HT-29 (cell line): ENCODE results near the gene CRHR2. TPM values are rescaled to one million over a fixed set of nuclear protein-coding genes. Genes with fewer than 3 reads are reported as not detected.

Experiments
- DNase-seq: peaks from one replicate; pipeline ENCODE4 v3.0.0-alpha.2; 2015; ENCODE audit warnings: low spot score
- total RNA-seq: library from RNA; depleted of rRNA; stranded (reverse); fragments of >200 nt; shearing (Covaris generic); gene quantifications from 2 replicates; pipeline ENCODE4 v1.2.3, GENCODE V29; 2014

Gene CRHR2
- total RNA-seq, 1 experiment from 2014 or later = not detected

DNA sequence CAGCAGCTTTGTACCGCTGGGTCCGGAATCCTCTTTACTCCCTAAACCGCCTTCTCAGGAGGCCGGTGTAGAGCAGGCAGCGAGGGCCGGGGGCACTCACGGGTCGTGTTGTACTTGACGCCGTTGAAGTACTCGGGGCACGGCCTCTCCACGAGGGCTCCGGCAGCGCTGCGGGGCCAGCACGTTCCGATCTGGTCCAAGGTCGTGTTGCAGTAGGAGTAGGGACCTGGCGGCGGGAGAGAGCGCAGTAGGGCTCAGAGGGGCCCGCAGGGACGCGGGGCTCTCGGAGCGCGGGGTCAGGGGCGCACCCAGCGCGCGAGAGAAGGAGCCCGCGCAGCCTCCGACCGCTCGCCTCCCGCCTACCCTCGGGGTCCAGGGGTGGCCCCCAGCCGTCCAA, 443 bp downstream of the CRHR2 start:
- DNase-seq = no peak

DNA sequence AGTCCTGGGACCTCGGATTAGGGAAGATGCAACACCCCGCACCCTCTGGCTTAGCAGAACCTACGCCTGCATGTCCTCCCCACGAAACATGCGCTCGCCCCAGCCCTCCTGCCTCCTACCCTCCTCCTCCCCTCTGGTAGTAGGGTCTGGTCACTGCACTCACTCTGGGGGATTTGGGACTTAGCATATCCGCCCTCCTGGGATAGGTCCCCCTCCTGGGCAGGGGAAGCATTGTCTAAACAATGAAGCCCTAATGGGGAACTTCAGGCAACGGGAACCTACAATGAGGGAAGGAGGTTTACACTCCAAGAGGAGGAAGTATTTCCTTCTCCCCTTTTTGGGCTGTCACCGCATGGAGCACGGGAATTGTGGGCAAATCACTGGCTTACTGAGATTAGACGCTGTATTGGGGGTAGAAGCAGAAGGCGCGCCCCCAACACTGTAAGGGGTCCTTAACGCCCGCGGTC, 892 bp downstream of the CRHR2 start:
- DNase-seq = no peak

DNA sequence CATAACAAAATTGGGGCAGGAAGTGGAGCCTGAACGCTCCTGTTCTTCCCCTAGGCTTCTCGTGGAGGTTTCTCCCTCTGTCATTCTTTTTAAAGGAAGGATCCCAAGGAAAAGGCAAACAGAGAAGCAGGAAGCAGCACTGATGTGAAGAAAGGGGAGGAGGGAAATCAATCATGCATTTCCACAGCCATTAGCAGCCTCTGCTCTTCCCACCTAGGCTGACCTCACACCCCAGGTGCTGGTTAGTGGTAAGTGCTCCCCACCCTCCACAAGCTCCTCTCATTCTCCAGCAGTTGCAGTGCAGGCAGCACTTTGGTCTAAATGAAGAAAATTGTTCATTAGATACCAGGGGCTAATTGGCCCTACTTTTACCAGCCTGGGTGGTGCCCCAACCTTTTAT, 2.6 kb downstream of the CRHR2 start:
- DNase-seq = no peak

DNA sequence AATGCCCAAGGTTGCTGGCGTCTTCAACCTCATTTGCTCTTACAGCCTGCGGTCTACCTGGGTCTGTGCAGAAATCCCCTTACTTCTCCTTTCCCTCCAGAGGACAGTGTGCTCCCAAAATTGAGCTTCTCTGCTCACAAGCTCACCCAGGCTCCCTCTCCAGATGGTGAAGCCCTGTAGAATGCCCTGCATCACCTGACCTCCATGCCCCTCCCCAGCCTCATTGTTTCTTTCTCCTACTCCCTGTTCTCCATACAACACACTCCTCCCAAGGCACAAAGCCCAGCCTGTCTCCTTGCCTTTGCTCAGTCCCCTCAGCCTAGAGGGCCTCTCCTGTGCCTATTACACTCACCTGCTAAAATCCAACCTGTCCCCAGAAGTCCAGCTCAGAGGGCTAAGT, 3.5 kb downstream of the CRHR2 start:
- no peak for DNase-seq

DNA sequence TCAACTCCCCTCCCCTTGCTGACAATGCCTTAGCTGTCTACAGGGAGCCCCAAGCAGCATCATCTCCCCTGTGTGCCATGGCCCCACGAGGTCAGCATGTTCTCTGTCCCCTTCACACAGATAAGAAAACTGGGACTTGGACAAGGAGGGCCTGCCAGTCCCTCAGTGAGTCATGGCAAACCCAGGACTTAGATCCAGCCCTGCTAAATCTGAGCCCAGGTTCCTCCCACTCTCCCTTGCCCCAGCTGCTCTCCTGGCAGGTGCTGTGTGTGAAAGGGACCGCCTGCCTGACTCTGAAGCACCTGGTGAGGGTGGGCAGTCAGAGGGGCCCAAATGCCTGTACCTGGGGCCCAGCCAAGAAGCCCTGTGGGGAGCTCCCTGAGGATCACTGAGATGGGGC, 7.4 kb downstream of the CRHR2 start:
- DNase-seq = no peak

DNA sequence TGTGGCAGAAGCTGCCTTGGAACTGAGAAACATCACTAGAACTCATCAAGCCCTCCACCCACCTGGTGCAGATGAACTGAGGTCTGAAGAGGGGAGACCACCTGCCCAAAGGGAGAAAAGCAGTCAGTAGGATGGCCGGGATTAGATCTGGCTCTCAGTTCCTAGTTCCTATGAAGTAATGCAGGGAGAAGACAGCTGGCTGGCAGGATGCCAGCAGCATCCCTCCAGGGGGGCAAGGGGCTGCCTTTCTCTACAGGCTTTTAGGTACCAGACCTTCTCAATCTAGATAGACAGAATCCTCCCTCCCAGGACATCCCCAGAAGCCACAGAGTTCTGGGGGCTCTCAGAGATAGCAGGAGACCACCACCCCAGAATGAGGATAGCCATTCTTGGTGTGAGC, 7.8 kb downstream of the CRHR2 start:
- DNase-seq = no peak

DNA sequence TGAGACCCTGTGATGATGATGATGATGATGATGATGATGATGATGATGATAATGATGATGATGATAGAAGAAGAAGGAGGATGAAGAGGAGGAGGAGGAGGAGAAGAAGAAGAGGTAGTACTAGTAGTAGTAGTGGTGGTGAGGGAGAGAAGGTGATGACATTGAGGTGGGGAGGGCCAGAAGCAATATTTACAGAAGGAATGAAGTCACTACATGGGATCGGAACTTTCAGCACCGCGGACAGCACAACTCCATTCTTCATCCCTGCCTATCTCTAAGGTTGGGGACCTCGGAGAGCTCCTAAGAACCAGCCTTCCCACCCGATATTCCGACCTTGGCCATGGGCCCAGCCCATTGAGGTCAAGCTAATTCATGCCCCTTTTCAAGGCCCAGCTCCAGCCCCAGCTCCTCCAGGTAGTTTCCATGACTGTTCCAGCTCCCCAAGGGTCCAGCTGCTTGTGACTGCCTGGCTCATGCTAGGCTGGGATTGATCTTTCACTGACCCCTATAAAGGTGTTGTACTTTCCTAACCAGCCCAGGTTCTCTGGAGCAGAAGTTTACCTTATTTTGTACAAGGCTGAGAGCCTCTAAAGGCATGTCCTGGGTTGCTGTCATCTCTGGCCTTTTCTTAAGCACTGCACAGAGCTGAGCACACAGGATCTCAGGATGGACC, 10.3 kb downstream of the CRHR2 start:
- peak; percentile 87 for DNase-seq

DNA sequence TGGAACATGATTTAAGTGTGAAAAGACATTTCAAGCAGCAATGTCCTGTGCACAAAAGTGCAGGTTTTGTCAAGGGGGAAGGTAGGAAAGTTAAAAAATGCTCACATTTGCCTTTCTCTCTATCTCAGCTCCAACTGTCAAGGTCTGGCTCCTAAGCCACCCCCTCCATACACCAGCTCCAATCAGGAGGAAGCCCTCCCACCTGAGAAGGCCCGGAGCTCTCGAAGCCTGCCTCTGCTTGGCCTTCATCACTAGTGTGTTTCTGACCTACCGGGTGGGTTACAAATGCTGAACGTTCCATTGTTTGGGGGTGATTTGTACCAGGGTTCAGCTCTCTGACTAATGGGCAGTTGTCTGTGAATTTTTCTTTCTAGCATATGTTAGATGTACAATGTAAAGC, 14.2 kb downstream of the CRHR2 start:
- no peak for DNase-seq

DNA sequence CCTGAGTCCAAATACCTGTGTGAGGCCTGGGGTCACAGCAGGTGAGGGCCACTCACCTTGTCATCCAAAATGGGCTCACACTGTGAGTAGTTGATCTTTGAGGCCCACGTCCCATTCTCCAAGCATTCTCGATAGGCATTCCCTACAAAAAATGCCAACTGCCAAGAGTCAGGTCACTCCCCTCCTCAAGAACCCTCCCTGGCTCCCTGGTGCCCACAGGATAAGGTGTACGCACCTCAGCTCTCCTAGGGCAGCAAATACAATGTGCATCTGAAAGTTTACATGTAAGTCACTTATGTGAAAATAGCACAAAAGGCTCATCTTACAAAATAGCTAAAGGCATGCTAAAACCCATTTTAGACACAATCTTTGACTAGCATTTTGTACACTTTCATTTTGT, 15.1 kb downstream of the CRHR2 start:
- no peak for DNase-seq

DNA sequence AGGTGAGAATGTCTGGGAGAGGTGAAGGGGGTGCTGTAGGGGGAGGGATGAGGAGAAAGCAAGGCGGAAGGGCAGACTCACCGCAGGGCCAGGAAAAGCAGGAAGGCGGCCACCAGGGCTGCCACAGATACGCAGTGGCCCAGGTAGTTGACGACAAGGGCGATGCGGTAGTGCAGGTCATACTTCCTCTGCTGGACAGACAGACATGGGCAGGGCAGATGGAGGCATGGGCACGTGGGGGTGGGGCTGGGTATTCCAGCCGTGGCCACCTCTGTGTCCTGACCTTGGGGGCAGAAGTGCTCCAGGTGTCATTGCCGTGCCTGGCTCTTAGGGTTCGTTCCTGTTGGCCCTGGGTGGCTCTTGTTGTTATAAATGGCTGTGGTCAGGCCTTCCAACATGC, 16.8 kb downstream of the CRHR2 start:
- DNase-seq = no peak

DNA sequence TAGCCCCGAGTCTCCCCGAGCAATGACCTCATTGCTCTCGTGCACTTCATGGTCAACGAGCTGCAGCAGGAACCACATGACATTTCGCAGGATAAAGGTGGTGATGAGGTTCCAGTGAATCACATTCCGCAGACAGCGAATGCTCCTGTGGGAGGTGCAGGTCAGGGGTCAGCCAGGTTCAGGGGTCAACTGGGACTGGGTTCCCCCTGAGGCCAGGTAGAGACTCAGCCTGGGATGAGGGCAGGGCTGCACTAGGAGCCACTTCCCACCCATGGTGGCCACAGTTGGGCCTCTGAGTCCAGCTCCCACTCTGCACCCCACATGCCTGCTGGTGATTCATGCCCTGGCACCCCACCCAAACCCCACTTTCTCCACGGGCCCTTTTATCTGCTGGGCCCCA, 17.2 kb downstream of the CRHR2 start:
- DNase-seq = no peak

DNA sequence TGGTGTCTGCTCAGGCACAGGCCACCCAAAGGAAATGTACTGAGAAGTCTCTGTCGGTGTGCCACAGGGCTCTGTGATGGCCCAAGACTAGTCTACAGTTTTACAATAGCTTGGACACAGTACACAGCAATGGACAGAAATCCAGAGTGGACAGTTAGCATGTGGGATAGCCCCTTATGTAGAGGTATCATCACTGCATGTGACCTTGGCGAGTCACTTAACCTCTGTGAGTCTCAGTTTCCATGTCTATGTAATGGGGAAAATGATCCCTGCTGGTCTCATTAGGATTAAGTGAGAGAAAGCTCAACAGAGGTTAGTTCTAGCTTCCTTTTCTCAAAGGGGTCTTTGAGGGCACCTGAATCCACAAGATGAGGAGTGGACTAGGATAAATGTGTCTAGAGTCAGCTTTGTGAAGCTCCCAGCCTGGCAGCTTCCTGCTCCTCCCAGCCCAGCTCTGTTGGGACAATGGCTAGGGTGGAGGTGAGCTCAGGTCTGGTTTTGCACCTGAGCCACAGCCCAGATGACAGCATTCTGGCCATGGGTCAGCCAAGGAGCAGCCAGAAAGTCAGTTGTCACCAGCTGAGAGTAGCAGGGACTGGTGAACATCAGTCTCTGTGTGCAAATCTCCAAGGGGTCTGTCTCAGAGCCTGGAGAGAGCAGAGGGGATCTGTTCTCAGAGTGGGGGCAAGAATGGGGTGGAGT, 17.9 kb downstream of the CRHR2 start:
- DNase-seq = no peak

DNA sequence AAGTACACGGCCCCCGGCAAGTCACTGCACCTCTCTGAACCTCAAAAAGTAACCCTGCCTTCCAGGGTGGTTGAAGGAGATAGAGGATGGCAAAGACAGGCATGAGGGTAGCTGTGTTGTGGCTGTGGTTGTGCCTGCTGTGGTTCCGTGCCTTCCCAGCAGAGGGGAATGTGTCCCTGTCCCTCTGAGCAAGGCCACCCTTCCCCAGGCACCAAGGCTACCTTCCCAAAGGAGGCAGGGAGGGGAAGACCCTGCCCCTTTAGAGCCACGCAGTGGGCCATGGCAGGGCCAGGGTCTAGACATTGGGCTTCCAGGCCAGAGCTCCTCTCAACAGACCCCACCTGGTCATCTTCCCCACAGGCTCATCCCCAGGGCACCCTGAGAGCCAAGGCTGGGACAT, 18.8 kb downstream of the CRHR2 start:
- no peak for DNase-seq

DNA sequence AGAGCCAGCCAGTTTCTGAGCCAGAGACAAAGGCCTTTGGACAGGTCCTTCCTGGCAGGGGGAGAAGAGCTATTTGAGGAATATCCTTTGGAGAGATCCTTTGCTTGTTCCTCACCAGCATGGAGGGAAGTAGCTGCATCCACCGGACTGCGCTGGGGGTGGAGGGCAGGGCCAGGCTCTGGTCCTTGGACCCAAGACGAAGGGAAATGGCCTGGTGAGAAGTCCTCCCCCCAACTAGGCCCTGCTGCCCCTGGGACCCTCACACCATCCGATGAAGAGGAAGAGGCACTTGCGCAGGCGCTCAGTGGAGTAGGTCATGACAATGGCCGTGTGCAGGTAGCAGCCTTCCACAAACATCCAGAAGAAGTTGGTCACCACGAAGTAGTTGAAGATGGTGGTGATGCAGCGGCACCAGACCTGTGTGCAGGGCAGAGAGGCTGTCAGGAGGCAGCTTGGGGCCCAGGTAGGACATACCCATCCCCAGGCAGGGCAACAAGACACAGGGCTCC, 19.8 kb downstream of the CRHR2 start:
- DNase-seq = no peak

DNA sequence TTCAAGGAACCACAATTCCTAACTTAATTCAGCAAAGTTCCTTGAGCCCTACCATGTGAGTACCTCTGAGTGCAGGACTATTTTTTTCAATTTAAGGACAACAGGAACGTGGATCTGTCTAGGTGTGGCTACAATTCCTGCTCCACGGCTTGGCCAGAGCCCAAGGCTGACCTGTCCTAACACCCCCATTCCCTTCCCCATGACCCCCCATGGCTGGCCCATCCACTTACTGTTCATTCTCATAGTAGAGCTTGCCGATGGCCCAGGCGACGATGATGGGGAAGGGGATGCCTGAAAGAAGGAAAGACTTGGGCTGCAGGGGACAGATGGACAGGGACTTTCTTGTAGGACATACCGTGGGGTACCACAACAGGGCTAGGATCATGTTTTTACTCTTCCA, 20.3 kb downstream of the CRHR2 start:
- no peak for DNase-seq

DNA sequence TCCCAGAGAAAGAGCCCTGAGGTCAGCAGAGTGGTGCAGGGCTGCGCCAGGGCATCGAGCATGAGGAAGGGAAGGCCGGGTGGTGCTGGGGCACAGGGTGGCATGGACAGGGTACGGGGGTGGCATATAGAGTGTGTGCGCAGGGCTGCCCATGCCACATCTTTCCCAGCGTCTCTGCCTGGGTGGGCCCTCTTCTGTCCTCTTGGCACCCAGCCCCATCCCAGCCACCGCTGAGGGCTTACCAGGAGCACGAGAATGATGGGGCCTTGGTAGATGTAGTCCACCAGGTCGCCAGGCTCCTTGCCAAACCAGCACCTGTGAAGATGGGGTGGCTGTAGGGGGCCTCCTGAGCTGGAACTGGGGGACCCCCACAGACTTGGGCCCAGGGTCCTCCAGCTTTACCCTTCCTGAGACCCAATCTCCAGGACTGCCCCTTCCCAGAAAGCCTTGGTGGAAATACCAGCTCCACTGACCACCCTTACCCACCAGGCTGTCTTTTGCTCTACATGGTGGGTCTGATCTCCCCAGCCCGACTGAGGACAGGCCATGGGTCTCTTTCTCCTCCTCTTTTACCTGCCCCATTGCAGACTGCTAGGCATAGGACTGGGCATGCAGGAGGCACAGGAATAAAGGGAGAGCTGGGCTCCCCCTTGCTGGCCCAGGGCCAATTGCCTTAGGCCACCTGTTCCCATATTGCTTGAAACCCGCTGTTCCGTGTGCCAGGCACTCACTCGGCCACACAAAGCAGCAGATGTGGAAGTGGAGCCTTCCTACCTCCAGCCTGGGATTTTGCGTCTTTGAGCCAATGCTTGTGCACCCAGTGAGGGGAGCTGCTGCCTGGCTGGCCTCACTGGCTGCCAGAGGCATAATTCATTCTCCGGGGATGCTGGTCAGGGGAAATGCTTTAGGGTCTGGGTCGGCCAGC, 21.7 kb downstream of the CRHR2 start:
- no peak for DNase-seq

DNA sequence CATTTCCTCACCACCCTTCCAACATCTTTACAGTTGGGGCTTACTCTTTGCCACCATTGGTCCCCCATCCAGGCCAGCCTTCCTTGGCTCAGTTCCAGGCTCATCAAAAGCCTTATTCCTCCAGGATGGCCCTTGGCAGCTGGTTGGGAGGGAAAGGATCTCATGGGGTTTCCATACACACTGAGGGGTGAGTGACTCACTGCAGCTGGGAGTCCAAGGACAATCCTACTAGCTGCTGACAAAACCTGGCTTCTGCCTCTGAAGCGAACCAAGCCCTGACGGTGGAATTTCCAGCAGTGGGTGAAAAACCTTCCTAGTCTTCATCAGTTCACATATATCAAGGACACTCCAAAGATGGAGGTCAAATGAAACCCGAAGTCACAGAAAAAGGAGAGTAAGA, 22.9 kb downstream of the CRHR2 start:
- DNase-seq = no peak

DNA sequence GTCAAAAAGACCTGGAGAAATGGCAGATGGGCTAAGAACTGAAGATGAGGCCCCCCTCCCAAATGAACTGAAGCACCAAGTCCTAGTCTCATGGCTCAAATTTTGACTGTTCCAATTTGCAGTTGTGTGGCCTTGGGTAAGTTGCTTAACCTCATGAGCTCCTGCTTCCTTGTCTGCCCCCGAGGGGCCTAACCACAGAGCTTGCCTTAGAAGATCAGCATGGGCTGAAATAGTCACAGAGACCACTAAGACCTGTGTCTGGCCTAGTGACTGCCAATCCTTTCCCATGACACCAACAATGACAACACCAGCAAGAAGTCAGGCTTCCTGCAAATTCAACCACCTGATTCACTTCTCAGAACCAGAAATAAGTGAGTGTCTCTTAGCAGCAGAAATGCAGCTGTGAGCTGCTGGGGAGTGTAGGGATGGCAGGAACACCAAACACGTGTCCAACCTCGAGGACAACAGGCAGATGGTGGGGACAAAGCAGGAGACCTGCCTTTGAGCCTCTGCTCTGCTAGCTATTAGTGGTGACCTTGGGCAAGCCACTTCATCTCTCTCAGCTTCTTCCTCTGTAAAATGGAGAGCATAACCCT, 23.7 kb downstream of the CRHR2 start:
- DNase-seq = no peak

DNA sequence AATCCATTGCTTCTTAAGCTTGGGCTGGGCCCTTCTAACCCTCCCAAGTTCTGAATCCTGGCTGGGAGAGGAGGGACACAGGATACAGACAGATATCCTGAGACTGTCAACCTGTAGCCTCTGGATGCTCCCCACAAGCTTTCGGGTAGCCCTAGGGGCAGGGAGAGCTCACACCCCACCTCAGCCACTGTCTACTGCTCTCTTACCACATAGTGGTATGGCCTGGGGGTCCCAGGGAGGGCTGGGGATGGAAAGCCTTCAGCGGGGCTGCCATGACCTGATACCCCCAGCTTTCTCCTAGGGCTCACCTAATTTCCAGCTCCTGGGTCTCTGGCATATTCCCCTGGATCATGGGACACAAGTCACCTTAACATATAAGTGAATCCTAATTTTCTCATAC, 25.1 kb downstream of the CRHR2 start:
- DNase-seq = no peak

DNA sequence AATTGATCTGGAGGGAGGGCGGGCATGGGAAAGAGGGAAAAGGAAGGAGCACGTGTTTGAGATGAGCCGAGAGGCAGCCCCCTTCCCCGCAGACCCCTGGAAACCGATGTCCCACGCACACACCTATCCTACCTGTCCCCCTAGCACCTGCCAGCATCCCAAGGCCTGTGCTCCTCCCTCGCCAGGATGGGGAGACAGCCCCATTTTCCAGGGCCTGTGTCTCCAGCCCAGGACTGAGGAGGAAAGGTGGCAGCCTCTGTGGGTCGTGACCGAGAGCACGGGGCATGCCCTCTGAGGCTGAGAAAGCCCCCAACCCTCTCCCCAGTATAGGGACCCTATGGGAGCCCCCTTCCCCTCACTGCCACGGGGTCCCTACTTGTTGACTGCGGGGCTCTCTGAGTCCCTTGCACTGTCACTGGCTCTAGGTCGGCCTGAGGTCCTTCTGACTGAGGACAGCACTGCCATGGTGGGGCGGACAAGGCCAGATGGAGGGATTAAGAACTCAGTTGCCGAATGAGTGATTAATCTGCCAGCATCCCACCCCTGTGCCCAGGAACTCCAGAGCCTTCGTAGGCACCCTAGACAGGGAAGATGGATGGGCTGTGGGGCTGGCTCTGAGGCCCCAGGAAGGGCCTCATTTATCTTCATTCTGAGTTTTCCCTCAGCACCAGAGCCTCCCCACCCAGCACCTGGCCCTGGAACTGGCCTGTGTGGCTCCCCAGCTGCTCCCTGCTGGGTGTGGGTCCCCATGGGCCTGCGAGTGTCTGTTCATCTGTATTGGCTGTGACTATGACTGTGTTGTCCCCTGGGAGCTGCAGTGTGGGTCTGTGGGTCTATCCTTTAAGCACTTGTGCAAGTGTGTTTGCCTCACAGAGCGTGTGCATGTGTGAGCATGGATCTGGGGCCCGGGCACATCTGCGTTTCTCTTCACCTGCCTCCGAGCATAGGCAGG, 26.0 kb downstream of the CRHR2 start:
- DNase-seq = no peak
